GM19372 (cell line): ENCODE results near the gene CADPS.

Experiments
- ATAC-seq: cut with Tn5 transposase; IDR thresholded peaks from one replicate; pipeline ENCODE4 v1.9.1; 2021; ENCODE audit warnings: mild to moderate bottlenecking, low read depth, moderate library complexity; ENCODE audit not compliant: unreplicated experiment

CADPS gene

GRCh38 chr3:62874711-62875557 is at the start of gene CADPS:
TSS of gene CADPS (minus strand) at chr3:62875416. CDS start at chr3:62875029, 387 bp downstream.
- ATAC-seq = no peak

GRCh38 chr3:62923066-62923465 is 47.9 kb upstream of the CADPS start:
- no peak for ATAC-seq

GRCh38 chr3:62922326-62922725 is 47.1 kb upstream of the CADPS start:
- ATAC-seq = no peak

- ATAC-seq = no peak
These were observed 45.2 kb upstream of the CADPS start for GRCh38 chr3:62920466-62920784.

- ATAC-seq = no peak
These were observed 44.7 kb upstream of the CADPS start for GRCh38 chr3:62919784-62920465.

- no peak for ATAC-seq
These were observed 43.6 kb upstream of the CADPS start for GRCh38 chr3:62918777-62919176.

- no peak for ATAC-seq
These were observed 42.9 kb upstream of the CADPS start for GRCh38 chr3:62918131-62918530.

- no peak for ATAC-seq
These were observed 36.3 kb upstream of the CADPS start for GRCh38 chr3:62911526-62911925.

GRCh38 chr3:62905331-62905730 is 30.1 kb upstream of the CADPS start:
- ATAC-seq = no peak

GRCh38 chr3:62898530-62899496 is 23.6 kb upstream of the CADPS start:
- no peak for ATAC-seq

- no peak for ATAC-seq
These were observed 20.7 kb upstream of the CADPS start for GRCh38 chr3:62895901-62896300.

GRCh38 chr3:62892951-62893350 is 17.7 kb upstream of the CADPS start:
- no peak for ATAC-seq

- no peak for ATAC-seq
These were observed 16.8 kb upstream of the CADPS start for GRCh38 chr3:62892045-62892444.

GRCh38 chr3:62888778-62889177 is 13.6 kb upstream of the CADPS start:
- no peak for ATAC-seq

- no peak for ATAC-seq
These were observed 13.0 kb upstream of the CADPS start for GRCh38 chr3:62888180-62888579.

- no peak for ATAC-seq
These were observed 9.9 kb upstream of the CADPS start for GRCh38 chr3:62885136-62885535.

- no peak for ATAC-seq
These were observed 9.1 kb upstream of the CADPS start for GRCh38 chr3:62884096-62884870.

- no peak for ATAC-seq
These were observed 7.5 kb upstream of the CADPS start for GRCh38 chr3:62882676-62883200.

- ATAC-seq = no peak
These were observed 848 bp upstream of the CADPS start for GRCh38 chr3:62876064-62876463.

GRCh38 chr3:62875558-62876002 is 364 bp upstream of the CADPS start:
- ATAC-seq = no peak
